NCI-H510A treated with DMSO at 0.1 percent for 48 hours (cell line): ENCODE data around the gene STAG3.
"Not testable (repeated sequence)": the region's sequence is repeated elsewhere in the genome, so short reads cannot be mapped to it uniquely, and the experiment has no call there.

ENCODE experiments used
- DNase-seq: peaks from one replicate; lab custom pipeline; 2025; lab: John Stamatoyannopoulos, UW

STAG3 gene

DNA sequence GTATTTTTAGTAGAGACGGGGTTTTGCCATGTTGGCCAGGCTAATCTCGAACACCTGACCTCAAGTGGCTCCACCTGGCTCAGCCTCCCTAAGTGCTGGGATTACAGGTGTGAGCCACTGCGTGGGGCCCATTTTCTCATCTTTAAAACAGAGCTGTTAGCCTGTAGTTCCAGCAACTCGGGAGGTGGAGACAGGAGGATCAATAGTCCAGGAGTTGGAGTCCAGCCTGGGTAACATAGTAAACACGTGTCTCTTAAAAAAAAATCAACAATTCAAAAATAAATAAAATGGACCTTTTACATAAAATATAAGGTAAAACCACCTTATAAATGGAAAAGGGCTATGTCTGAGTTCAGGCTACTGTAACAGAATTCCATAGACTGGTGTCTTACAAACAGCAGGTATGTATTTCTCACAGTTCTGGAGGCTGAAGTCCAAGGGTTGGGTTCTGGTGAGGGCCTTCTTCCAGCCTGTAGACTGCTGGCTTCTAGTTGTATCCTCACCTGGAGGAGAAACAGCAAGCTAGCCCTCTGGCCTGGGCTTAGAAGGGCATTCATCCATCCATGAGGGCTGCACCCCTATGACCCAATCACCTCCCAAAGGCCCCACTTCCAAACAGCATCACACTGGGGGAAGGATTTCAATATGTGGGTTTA lies 35.0 kb downstream of the STAG3 start:
- no peak for DNase-seq

DNA sequence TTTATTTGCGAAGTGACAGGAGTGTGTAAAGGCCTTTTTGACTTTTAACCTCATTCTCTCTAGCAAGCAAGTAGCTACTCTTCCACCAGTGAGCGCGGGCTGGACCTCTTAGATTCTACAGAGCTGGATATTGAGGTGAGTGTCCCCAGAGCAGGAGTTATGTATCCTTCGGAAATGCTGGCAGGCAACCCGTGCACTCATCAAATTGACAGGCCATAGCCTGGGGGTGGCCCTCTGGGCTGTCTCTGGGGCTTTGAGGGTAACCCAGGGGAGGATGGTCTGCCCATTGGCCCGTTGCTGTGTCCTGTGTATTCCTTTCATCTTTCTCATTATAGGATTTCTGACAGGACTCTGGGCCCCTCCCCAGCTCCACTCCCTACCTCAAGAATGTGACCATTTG lies 36.0 kb downstream of the STAG3 start:
- no peak for DNase-seq

GRCh38 chr7:100214356-100214755 lies 36.6 kb downstream of the STAG3 start:
- peak; percentile 4 for DNase-seq

GRCh38 chr7:100215895-100216294 lies 38.2 kb downstream of the STAG3 start:
- DNase-seq, result no peak

DNA sequence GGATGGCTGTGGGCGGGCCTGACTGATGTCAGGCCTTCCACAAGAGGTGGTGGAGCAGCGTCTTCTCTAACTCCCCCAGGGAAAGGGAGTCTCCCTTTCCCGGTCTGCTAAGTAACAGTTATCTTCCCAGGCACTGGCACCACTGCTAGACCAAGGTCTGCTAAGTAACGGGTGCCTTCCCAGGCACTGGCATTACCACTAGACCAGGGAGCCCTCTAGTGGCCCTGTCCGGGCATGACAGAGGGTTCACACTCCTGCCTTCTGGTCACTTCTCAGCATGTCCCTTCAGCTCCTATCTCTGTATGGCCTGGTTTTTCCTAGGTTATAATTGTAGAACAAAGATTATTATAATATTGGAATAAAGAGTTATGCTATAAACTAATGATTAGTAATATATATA lies 40.2 kb downstream of the STAG3 start:
- DNase-seq, result peak; percentile 9

DNA sequence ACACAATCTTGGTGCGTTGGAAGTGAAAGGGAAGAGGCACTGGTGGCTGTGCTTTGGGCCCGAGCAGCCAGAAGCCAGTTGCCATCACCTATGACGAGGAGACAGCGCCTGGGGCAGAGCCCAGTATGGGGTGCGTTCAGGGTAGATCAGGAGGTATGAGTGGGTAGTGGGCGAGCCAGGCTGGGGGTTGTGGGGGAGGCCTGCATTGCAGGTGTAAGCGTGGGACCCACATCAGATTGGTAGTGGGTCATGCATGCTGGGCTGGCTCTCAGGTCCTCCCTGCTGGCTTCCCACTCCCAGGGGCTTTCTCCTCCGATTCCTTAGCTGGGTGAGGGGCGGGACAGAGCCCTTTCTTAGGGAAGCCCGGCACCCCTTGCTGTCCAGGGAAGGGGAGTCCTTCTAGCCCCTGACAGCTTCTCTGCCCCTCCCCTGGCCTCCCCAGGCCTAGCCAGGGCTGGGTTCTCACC lies 41.6 kb downstream of the STAG3 start:
- DNase-seq, result no peak

DNA sequence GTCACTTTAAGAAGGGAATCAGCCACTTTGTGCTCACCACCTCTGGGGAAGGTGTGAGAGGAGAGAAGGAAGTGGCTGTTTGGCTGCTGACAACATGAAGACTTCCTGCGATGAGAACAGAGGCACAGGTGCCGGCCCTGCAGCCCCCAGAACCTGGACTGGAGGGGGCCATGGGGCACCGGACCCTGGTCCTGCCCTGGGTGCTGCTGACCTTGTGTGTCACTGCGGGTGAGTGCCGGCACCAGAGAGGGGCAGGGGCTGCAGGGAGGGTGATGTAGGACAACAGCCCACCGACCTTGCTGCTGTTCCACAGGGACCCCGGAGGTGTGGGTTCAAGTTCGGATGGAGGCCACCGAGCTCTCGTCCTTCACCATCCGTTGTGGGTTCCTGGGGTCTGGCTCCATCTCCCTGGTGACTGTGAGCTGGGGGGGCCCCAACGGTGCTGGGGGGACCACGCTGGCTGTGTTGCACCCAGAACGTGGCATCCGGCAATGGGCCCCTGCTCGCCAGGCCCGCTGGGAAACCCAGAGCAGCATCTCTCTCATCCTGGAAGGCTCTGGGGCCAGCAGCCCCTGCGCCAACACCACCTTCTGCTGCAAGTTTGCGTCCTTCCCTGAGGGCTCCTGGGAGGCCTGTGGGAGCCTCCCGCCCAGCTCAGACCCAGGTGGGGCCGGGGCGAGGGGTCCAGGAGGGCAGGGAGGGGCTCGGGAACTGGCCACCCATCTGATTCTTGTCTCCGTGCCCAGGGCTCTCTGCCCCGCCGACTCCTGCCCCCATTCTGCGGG lies 42.3 kb downstream of the STAG3 start, which contains the start of gene PVRIG:
PVRIG (plus strand) TSS at position 149 of the 785 bp plus-strand sequence; CDS start at position 171, 22 bp downstream.
- not testable (repeated sequence) for DNase-seq

- DNase-seq, result no peak
These were observed 43.0 kb downstream of the STAG3 start for GRCh38 chr7:100220586-100221230.

DNA sequence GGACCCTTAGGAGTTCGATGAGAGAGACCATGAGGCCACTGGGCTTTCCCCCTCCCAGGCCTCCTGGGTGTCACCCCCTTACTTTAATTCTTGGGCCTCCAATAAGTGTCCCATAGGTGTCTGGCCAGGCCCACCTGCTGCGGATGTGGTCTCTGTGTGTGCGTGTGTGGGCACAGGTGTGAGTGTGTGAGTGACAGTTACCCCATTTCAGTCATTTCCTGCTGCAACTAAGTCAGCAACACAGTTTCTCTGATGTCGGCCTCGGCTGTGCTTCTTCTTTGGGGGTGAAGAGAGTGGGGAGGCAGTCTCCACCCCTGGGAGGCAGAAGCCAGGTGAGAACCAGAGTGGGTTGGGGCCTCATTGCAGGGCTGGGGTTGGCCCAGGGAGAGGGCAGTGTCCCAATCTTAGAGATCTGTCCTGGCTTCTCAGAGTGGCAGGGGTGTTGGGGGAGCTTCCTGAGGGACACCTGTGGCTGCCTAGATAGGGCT lies 43.6 kb downstream of the STAG3 start:
- no peak for DNase-seq

GRCh38 chr7:100221767-100222444 lies 44.2 kb downstream of the STAG3 start:
- DNase-seq, result no peak

GRCh38 chr7:100222445-100223132 lies 44.9 kb downstream of the STAG3 start:
- DNase-seq, result no peak

DNA sequence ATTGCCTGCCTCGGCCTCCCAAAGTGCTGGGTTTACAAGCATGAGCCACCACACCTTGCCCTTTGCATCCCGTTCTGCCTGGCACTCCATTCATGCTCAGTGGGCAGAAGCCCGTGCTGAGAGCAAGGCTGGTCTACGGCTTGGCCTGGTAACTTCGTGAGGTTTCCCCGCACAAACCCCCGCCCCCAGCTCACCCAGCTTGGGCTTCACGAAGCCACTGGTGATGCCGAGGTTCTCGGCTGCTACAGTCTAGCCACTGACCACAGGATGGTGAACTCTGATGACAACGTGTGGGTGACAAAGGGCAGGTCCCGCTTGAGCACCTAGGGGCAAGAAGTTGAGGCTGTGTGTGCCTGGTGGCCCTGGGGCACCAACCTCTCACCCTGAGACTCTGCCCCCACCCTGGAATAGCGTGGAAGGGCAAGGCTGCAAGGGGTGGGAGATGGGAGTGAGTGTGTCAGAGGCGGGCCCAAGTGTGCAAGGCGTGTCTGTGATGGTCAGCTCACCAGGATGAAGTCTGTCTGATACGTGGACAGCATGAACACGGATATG lies 45.7 kb downstream of the STAG3 start:
- DNase-seq, result not testable (repeated sequence)

GRCh38 chr7:100224891-100225290 lies 47.2 kb downstream of the STAG3 start:
- not testable (repeated sequence) for DNase-seq

- DNase-seq, result not testable (repeated sequence)
These were observed 57.1 kb downstream of the STAG3 start for GRCh38 chr7:100234660-100235317.

GRCh38 chr7:100239975-100240374 lies 62.3 kb downstream of the STAG3 start:
- DNase-seq, result not testable (repeated sequence)

DNA sequence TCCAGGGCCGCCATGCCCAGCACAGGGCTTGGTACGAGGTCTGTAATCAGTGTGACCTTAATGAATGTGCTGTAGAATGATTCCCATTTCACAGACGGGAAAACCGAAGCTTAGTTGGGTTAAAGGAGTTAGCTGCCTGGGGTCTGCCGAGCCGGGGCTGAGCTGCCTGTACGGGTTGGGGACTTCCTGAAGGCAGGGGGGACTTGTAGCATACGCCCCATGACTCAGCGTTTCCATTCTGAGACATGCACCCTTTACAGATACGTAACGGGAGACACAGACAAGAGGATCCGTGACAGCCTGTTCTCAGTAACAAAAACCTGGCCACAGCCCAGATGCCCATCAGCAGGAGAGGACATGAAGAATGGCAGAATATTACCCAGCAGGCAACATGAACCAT lies 65.7 kb downstream of the STAG3 start:
- not testable (repeated sequence) for DNase-seq

- DNase-seq, result not testable (repeated sequence)
These were observed 67.4 kb downstream of the STAG3 start for GRCh38 chr7:100244988-100245605.

GRCh38 chr7:100246121-100246864 lies 68.6 kb downstream of the STAG3 start:
- DNase-seq, result not testable (repeated sequence)

DNA sequence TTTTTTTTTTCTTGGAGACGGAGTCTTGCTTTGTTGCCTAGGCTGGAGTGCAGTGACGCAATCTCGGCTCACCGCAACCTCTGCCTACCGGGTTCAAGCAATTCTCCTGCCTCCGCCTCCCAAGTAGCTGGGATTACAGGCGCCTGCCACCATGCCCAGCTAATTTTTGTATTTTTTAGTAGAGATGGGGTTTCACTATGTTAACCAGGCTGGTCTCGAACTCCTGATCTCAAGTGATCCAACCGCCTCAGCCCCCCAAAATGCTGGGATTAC lies 69.1 kb downstream of the STAG3 start:
- not testable (repeated sequence) for DNase-seq
